Body of pancreas (tissue), 4 donors: ENCODE results near the gene ST7L.

Experiments
- POLR2A ChIP-seq, 3 donors: fragments of 450-650 bp; IDR thresholded peaks; one replicate each; pipeline ENCODE4 v1.6.1; 2016; ENCODE audit warnings: antibody characterized with exemption in 3 of 3, mild to moderate bottlenecking in 2 of 3
- TF ChIP-seq, protein P1 (sequence below), 7 experiments: fragments of 450-650 bp in 4 of 7; fragments of 200-600 bp in 3 of 7; sonication (generic) in 3 of 7; IDR thresholded peaks; one replicate each; pipeline ENCODE4 v1.5.1; 2016 to 2019; ENCODE audit warnings: antibody characterized with exemption in 7 of 7

DNA sequence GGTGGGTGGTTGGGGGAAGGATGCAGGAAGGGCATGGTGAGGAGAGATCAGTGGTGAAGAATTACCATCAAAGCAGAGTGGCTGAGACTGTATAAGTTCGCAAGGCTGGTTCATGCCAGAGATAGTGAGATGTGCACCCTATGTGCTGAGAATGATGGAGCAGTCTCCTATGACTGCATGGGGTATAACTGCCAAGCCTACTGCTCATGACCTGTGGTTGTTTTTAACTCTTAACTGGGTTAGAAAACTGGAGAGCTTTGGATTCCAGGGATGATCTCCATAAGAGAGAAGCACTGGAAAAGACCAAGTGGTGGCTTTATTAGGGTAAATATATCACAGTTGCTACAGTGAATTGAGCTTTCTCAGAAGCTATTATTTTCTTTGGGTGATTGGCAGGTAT lies 94.0 kb downstream of the ST7L start:
- TF ChIP-seq, protein P1, sequence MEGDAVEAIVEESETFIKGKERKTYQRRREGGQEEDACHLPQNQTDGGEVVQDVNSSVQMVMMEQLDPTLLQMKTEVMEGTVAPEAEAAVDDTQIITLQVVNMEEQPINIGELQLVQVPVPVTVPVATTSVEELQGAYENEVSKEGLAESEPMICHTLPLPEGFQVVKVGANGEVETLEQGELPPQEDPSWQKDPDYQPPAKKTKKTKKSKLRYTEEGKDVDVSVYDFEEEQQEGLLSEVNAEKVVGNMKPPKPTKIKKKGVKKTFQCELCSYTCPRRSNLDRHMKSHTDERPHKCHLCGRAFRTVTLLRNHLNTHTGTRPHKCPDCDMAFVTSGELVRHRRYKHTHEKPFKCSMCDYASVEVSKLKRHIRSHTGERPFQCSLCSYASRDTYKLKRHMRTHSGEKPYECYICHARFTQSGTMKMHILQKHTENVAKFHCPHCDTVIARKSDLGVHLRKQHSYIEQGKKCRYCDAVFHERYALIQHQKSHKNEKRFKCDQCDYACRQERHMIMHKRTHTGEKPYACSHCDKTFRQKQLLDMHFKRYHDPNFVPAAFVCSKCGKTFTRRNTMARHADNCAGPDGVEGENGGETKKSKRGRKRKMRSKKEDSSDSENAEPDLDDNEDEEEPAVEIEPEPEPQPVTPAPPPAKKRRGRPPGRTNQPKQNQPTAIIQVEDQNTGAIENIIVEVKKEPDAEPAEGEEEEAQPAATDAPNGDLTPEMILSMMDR (IDR thresholded peaks at IDR 0.05), result no peak
- TF ChIP-seq POLR2A (IDR thresholded peaks at IDR 0.05), result no peak
